SKM-1 (cell line): Measurements from ENCODE around the gene LRRC58.
"Not testable (repeated sequence)": the region's sequence is repeated elsewhere in the genome, so short reads cannot be mapped to it uniquely, and the experiment has no call there.

Experiments
- DNase-seq: peaks from one replicate; lab custom pipeline; 2025; ENCODE audit not compliant: unreplicated experiment; lab: John Stamatoyannopoulos, UW

LRRC58 gene

DNA sequence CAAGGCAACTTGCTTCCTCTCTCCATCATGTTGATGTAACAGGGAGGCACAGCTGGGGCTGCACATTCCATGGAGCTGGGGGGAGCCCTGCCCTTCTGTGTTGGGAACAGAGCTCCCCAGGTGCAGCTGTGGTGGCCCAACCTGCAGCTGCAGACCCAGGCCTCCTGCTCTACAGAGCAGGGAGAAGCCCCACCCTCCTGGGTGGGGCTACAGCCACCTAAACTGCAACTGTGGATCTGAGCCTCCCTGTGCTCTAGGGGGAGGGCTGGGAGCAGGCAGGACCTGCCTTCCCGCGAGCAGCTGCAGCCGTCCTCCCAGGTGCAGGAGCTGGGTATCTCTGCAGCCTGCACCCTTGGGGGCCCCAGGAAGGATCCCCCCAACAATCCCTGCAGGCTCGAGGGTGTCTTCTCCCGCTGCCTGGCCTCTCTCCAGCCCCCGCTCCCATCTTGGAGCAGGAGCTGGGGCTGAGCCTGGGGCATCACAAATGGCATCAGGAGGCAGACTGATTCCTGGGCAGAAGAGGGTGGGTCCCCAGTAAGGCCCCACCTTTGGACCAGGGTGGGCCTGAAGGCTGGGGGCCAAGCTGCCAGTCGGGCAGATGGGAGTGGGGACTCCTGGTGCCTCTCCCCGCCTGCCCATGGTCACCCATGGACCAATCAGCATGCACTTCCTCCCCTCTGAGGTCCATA, 7.4 kb downstream of the LRRC58 start:
- no peak for DNase-seq

DNA sequence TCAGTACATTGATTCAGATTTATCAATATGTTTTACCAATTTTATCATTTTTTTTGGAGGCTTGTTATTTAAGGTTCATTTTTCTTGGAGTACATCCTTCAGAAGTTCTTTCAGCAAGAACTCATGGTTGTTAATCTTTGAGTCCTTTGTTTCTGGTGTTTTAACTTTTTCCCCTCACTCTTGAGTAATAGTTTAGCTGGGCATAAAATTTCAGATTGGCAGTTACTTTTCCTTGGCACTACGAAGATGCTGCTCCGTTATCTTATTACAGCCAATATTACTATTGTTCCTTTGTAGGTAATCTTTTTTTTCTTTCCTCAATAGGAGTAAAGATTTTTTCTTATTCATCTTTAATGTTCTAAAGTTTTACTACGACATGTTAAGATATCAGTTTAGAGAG, 9.8 kb downstream of the LRRC58 start:
- no peak for DNase-seq

DNA sequence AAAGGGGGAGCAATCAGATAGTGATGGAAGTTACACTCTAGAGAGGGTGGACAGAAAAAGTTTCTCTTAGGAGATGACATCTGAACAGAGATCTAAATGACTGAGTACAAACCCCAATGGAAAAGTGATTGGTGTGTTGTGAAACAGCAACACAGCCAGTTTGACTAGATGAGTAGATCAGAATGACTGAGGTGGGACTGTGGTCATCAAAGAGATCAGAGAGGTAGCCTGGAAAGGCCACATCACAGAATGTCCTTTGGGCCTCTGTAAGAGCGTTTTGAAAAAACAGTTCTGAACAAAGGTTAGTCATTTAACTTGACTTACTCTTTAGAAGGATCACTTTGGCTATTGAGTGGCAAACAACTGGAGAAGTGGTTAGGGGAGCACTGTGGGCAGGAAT, 10.6 kb downstream of the LRRC58 start:
- DNase-seq: no peak

DNA sequence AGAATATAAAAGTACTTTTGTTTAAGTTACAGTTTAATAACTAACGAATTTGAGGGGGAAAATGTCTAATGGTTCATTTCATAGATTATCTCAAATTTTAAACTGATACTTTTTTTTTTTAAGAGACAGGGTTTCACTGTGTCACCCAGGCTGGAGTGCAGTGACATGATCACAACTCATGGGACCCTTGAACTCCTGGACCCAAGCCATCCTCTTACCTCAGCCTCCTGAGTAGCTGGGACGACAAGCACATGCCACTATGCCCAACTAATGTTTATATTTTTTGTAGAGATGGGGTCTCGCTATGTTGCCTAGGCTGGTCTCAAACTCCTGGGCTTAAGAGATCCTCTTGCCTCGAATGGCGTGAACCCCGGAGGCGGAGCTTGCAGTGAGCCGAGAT, 16.5 kb downstream of the LRRC58 start:
- DNase-seq: no peak

DNA sequence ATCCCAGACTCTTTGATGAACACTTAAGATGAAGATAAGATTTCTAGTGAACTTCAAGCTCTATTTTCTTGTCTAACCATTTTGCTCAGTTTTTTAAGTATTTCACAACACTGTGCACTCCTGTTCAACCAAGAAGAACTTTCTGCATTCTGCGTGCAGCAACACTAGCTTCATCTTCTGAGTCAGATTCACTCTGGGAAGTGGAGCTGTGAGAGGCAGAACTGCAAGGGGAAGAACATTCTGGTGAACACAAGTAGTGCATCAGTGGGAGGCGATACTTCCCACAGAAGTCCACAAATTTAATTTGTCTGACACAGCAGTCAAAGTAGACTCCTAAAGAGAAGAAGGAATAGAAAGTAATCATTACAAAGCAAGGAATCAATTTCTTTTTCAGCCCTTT, 18.1 kb downstream of the LRRC58 start:
- DNase-seq: no peak

DNA sequence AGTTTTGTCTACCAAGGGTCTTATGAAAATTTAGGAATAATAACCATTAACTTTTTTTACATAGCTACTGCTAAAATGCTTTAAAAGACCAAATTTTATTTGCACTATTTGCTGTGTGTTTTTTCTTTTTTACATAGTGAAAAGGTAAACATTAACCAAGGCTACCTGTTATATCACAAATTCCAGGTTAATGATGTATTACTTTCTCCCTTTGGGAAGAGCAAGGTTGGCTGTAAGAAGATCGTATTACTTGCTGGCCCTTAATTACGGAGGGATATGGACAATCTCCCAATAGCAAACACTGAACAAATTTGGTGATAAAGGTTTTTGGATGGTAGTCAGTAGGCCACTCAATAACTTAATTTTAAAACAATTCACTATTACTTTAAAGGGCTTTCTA, 22.4 kb downstream of the LRRC58 start:
- DNase-seq: no peak

DNA sequence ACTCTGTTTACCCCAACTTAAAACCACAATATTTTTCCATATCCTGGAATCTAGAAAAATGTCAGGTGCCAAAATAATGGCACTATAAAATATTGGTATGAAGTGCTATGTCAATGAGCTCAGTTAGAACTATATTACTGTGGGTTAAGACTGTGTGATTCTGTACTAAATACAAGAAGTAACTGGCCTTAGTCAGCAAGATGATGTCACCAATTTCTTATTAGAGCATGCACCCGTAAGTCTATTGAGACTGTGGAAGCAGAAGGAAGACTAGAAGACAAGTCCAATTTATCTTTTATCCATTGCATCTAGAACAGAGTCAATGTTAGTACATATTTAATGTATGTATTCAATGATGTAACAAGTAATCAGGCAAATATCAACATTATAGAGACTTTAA, 25.0 kb downstream of the LRRC58 start:
- no peak for DNase-seq

DNA sequence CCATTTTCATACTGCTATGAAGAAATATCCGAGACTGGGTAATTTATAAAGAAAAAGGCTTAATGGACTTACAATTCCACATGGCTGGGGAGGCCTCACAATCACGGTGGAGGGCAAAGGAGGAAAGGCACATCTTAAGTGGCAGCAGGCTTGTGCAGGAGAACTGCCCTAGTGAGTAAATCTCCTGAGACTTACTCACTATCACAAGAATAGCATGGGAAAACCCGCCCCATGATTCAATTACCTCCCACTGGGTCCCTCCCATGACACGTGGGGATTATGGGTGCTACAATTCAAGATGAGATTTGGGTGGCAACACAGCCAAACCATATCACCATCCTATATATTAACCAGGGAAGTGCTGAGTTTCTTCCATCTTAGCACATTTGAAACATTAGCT, 25.4 kb downstream of the LRRC58 start:
- DNase-seq: not testable (repeated sequence)

DNA sequence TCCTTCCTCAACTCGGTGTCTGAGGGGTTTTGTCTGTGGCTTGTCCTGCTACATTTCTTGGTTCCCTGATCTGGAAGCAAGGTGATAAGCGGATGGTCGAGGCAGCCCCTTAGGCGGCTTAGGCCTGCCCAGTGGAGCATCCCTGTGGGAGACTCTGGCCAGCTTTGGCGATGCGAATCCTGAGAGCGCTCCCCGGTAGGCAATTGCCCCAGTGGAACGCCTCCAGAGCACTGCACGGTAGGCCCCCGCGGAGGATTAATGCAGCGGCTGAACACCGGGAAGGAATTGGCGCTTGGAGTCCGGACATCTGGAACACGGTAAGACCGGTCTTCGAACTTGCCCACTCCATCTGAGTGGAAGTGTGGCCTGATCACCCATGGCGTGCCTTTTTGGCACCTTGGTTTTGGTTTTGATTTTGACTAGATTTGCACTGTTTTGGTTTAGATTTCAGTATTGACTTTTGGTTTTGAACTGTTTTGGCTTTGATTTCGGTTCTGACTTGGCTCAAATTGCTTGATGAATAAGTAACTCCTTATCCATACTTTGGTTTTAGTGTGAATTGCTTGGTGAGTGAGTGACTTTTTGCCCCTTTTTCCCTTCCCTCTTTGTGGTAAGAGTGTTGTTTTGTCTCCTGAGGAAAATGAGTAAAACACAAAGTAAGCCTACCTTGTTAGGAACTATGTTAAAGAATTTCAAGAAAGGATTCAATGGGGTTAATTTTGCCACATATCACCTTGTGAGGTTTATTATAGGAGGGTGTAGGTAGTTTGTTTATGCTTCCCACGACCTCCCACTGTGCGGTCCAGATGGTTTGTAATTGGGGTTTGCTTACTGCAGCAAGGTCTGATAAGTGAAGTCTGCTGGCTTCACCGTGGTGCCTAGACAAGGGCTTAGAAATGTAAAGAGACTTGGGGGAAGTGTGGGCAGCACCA, 37.0 kb downstream of the LRRC58 start:
- DNase-seq: no peak

DNA sequence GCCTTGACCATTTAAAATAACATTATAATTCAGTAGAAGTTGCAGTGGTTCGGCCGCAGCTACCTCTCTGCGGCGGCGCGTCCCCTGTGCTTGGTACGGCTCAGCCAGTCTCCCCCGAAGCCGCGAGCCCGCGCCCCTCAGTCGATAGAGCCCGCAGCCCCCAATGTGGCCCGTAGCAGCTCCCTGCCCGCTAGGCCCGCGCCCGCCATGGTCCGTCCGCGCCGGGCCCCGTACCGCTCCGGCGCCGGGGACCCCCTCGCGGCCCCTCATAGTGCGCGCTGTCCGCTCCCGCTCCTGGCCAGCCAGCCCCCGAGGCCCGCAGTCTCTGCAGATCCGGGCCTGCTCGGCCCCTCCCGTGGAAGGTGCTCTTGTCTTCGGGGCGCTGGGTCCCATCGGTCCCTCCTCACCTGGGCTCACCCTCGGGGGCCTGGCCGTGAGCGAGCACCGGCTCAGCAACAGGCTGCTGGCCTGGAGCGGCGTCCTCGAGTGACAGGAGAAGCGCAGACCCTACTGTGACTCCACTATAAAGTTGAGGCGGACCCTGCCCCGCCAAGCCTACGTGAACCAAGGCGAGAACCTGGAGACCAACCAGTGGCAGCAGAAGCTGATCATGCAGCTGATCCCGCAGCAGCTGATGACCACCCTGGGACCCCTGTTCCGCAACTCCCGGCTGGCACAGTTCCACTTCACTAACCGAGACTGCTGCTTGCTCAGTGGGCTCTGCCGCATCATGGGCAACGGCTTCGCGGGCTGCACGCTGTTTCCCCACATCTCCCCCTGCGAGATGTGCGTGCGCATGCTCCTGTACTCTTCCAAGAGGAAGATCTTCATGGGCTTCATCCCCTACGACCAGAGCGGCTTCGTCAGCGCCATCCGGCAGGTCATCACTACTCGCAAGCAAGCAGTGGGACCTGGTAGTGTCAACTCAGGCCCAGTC, 42.4 kb downstream of the LRRC58 start:
- no peak for DNase-seq

DNA sequence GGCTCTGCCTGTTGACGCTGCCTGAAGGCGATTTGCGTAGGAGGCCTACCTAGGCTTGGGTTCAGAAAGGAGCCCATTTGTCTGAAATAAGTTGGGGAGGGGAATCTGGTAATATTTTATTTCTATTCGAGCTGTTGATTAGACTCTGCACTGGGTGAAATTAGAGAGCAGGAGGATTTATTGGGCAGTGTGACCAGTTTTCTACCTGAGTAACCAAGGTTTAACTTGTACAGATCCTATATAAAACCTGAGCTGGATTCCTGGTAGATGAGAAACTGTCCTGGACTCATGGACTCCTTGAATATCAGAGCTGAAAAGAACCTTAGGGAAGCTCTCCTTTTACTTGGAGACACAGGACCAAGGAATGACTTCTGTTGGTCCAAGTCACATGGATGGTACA, 44.5 kb downstream of the LRRC58 start:
- no peak for DNase-seq

DNA sequence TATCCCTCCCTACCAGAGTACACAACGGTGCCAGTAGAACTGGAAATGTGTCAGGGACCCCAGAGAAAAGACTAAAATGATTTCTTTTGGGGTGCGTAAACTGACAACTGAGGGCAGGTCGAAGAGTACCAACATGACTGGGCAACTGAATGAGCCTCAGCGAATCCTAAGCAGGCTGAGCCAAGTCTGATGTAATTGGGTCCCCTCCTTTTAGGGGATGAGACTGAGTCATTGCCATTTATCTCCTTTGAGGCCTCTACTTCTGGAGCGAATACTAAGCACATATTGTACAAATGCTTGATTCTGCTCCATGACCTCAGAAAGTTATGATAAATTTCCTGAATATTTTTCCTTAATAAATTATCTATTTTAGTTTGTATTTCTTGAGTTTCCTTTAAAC, 46.8 kb downstream of the LRRC58 start:
- no peak for DNase-seq

DNA sequence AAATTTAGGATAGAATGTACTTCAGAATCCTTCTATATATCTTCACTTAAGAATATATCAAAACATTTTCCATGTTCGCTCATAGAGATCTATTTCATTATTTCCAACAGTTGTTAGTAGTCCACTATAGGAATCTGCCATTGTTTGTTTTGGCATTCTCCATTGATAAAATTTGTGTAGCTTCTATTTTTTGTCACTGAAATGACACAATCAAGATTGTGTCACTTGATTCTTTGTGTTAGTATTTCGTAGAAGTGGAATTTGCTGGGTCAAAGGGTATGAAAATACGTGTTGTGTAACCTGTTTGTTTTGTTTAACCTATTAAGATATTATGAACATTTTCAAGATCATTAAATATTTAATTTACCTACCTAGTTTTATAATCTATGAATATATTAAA, 48.2 kb downstream of the LRRC58 start:
- DNase-seq: no peak

DNA sequence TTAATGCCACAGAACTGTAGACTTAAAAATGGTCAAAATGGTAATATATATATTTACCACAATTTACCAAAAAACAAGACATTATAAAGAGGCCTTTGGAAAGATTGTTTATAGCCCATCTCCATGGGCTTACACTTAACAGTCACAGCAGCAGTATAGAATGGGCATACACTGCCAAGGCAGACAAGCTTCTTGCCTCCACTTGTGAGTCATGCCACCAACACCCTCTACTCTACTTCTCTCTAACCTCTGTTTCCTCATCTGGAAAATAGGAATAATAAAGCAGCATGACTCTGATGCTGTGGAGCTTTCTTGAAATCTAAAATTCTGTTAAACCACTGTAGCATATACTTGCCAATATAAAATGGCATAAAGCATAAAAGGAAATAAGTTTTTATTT, 49.8 kb downstream of the LRRC58 start:
- DNase-seq: no peak

DNA sequence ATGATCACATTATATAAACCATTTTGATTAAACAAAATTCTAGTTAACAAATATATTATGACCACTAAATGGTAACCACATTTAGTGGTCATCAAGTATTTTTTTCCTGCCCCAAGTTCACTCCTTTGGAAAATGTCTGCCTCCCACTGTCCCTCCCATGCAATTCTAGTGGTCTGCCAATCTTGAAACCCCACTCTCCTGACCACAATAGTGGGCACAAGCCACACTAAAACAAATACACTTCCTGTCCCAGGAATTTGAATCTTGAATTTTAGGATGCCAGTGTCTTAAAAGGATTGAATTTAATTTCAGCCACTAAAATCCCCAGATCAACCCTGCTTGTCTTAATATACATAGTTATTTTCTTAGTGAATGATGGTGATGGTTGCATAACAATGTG, 50.2 kb downstream of the LRRC58 start:
- DNase-seq: no peak

DNA sequence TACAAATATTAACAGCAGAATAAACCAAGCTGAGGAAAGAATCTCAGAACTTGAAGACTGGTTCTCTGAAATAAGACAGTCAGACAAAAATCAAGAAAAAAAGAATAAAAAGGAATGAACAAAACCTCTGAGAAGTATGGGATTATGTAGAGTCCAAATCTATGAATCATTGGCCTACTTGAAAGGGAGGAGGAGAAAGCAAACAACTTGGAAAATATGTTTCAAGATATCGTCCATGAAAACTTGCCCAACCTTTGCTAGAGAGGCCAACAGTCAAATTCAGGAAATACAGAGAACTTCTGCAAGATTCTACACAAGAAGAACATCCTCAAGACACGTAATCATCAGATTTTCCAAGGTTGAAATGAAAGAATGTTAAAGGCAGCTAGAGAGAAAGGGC, 57.6 kb downstream of the LRRC58 start:
- DNase-seq: not testable (repeated sequence)

DNA sequence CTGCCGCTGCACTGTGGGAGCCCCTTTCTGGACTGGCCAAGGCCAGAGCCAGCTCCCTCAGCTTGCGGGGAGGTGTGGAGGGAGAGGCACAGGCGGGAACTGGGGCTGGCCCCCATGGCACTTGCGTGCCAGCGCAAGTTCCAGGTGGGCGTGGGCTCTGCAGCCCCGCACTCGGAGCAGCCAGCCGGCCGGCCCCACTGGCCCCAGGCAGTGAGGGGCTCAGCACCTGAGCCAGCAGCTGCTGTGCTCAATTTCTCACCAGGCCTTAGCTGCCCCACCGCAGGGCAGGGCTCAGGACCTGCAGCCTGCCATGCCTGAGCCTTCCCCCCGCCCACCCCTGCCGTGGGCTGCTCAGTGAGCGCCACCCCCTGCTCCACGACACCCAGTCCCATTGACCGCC, 59.5 kb downstream of the LRRC58 start:
- DNase-seq: no peak

DNA sequence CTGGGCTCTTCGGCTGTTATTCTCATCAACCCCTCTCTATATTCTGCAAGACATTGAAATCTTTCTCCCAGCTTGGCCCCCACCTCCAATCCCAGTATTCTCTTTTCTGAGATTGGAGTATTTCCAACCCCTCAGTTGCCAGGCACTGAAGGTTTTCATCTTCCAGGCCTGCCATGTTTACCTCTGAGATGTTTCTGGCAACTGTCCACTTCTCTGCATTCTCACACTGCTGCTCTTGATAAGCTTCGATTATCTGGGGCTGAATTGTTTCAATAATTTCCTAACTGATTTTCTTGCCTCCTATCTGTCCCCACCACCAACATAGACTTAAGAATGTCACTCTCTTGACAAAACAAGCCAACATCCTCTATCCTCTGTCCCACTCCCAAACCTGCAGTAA, 62.7 kb downstream of the LRRC58 start:
- no peak for DNase-seq

DNA sequence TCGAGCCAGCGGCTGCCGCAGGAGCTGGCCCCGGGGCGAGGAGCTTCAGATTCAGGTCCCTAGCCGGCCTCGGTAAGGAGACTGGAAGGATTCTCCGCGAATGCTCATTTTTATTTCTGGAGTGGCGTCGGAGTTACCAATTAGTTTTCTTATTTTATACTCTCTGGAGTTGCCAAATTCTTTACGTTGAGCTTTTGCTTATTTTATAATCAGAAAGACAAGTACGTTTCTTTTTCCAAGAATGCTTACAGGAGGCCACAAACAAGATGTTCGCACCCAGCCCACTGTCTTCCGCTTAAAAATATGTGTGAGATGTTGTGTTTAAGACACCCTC, 63.7 kb downstream of the LRRC58 start:
- no peak for DNase-seq

DNA sequence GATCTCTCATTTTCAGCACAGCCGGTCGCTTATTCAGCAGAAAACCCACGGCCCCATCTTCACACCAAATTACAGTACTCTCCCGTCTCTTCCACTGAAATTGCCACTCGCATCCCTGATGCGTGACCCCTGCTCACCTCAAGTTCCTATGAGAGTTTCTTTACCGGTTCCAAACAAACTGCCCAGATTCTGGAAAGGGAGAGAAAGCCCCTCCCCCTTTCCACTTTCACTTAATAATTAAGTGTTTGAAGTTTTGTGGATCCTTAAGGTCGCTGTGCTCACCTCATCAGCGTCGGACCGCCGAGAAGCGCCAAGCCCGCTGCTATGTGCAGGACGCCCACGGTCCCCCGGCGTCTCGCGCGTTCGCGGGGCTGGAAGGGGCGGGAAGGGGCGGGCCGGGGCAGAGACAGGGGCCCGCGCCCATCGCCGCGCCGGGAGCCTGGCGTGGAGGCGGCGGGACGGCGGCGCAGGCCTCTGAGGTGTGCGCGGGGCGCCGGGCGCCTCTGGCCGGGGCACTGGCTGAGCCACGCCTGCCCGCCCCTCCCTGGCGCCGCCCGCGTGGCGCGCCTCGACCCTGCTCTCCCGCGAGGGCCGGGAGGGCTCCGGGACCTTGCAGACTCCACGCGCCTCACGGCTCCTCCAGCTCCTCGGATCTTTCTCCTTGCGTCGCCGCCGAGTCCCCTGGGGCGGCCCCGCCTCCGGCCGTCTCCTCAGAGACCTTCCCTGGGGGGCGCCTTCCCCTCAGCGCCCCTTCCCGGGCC, 64.2 kb downstream of the LRRC58 start, which contains the start of gene GPR156:
Gene GPR156, minus strand, starts transcription at position 476 of the 761 bp plus-strand sequence. CDS start 41,124 bp downstream, outside the sequence.
- DNase-seq: no peak

DNA sequence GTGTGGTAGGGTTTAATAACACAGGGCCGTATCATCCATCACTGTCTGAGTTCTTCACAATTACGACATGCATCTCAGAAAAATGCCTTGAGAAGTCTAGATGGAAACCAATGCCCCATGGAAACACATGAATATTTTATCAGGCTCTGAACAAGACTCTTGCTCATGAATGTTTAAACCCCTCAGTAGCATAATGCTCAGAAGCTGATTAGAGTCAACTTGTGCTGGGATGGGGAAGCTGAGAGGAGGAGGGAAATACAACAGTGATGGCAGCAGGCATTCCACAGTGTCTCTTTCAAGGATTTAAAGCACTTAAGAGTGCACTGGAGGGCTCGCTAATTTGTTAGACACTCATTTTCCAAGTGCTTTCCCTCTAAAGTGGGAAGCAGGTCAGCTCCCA, 67.9 kb downstream of the LRRC58 start:
- no peak for DNase-seq
